GM19372 (cell line): ENCODE measurements around the gene OLAH.

Experiments
- ATAC-seq: cut with Tn5 transposase; IDR thresholded peaks from one replicate; pipeline ENCODE4 v1.9.1; 2021; ENCODE audit warnings: mild to moderate bottlenecking, low read depth, moderate library complexity; ENCODE audit not compliant: unreplicated experiment

The OLAH gene

GRCh38 chr10:15068802-15069201, 25.1 kb downstream of the OLAH start:
- no peak for ATAC-seq

- no peak for ATAC-seq
Measured at GRCh38 chr10:15069230-15069629, 25.5 kb downstream of the OLAH start.

- no peak for ATAC-seq
Measured at GRCh38 chr10:15072358-15072757, 28.6 kb downstream of the OLAH start.

GRCh38 chr10:15075421-15075820, 31.7 kb downstream of the OLAH start:
- no peak for ATAC-seq

- no peak for ATAC-seq
Measured at GRCh38 chr10:15083674-15084501, 40.1 kb downstream of the OLAH start.

- ATAC-seq = no peak
Measured at GRCh38 chr10:15084502-15084922, 40.8 kb downstream of the OLAH start.

GRCh38 chr10:15088428-15089261, 44.9 kb downstream of the OLAH start, which contains the start of gene ACBD7:
Gene ACBD7 (minus strand): TSS chr10:15088776. CDS start chr10:15088728, 48 bp downstream.
- peak; percentile 99 for ATAC-seq

- ATAC-seq = no peak
Measured at GRCh38 chr10:15091418-15091817, 47.7 kb downstream of the OLAH start.

GRCh38 chr10:15092855-15093408, 49.2 kb downstream of the OLAH start:
- ATAC-seq = no peak

GRCh38 chr10:15096661-15097010, 52.9 kb downstream of the OLAH start:
- peak; percentile 12 for ATAC-seq

- peak; percentile 88 for ATAC-seq
Measured at GRCh38 chr10:15097011-15097812, 53.5 kb downstream of the OLAH start, which contains the start of gene RPP38. Gene RPP38 (plus strand): TSS chr10:15097355. CDS start chr10:15103315, 5,960 bp downstream.

- ATAC-seq = no peak
Measured at GRCh38 chr10:15099886-15100285, 56.1 kb downstream of the OLAH start.

- no peak for ATAC-seq
Measured at GRCh38 chr10:15103513-15103912, 59.8 kb downstream of the OLAH start.

GRCh38 chr10:15106352-15107013, 62.7 kb downstream of the OLAH start:
- no peak for ATAC-seq

- ATAC-seq = no peak
Measured at GRCh38 chr10:15112657-15113056, 68.9 kb downstream of the OLAH start.

GRCh38 chr10:15113766-15114165, 70.0 kb downstream of the OLAH start:
- no peak for ATAC-seq

- no peak for ATAC-seq
Measured at GRCh38 chr10:15116225-15116624, 72.5 kb downstream of the OLAH start.

GRCh38 chr10:15118615-15119014, 74.9 kb downstream of the OLAH start:
- ATAC-seq = no peak

GRCh38 chr10:15120523-15120922, 76.8 kb downstream of the OLAH start:
- ATAC-seq = no peak

- ATAC-seq = no peak
Measured at GRCh38 chr10:15121707-15122106, 78.0 kb downstream of the OLAH start.
